OCI-LY3 (cell line): ENCODE data around the gene ABLIM2.

ENCODE experiments used
- EZH2phosphoT487 ChIP-seq: fragments of 200-600 bp; shearing (Covaris generic); IDR thresholded peaks from 2 replicates; pipeline ENCODE4 v1.6.1; 2018; ENCODE audit warnings: antibody characterized with exemption, mixed run types, low read depth
- TF ChIP-seq, protein P1 (sequence below): fragments of 200-600, 300-600 bp; sonication (generic); IDR thresholded peaks from 2 replicates; pipeline ENCODE4 v1.5.1; 2014; ENCODE audit warnings: antibody characterized with exemption, low read length, low read depth

GRCh38 chr4:8023696-8024033 lies 134.9 kb downstream of the ABLIM2 start:
- TF ChIP-seq, protein P1, sequence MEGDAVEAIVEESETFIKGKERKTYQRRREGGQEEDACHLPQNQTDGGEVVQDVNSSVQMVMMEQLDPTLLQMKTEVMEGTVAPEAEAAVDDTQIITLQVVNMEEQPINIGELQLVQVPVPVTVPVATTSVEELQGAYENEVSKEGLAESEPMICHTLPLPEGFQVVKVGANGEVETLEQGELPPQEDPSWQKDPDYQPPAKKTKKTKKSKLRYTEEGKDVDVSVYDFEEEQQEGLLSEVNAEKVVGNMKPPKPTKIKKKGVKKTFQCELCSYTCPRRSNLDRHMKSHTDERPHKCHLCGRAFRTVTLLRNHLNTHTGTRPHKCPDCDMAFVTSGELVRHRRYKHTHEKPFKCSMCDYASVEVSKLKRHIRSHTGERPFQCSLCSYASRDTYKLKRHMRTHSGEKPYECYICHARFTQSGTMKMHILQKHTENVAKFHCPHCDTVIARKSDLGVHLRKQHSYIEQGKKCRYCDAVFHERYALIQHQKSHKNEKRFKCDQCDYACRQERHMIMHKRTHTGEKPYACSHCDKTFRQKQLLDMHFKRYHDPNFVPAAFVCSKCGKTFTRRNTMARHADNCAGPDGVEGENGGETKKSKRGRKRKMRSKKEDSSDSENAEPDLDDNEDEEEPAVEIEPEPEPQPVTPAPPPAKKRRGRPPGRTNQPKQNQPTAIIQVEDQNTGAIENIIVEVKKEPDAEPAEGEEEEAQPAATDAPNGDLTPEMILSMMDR = no peak
- no peak for TF ChIP-seq EZH2phosphoT487
